SU-DHL-6 (cell line): ENCODE data around the gene TBX22.

Experiments
- H2AFZ ChIP-seq: fragments of 200-600 bp; sonication (generic); 2 replicates; pipeline ENCODE4 v1.6.1; 2014; ENCODE audit warnings: low read depth, mild to moderate bottlenecking, moderate library complexity, mixed read lengths, antibody characterized with exemption, low read length; ENCODE audit not compliant: severe bottlenecking
- H3F3A ChIP-seq: fragments of 200-600 bp; shearing (Covaris generic); 2 replicates; pipeline ENCODE4 v1.6.0; 2016; ENCODE audit warnings: antibody characterized with exemption, mild to moderate bottlenecking; ENCODE audit not compliant: insufficient read depth
- H3K27ac ChIP-seq: fragments of 200-600 bp; sonication (generic); 2 replicates; pipeline ENCODE4 v1.5.1; 2016; ENCODE audit warnings: low read depth, mild to moderate bottlenecking, low read length, moderate library complexity, mixed read lengths
- H3K27me3 ChIP-seq: fragments of 200-600 bp; sonication (generic), shearing (Covaris generic); 2 replicates; pipeline ENCODE4 v1.6.0; 2014; ENCODE audit warnings: mild to moderate bottlenecking, low read length
- H3K36me3 ChIP-seq: fragments of 200-600 bp; sonication (generic); 2 replicates; pipeline ENCODE4 v1.6.1; 2014; ENCODE audit warnings: mild to moderate bottlenecking, low read length, mixed read lengths
- H3K4me2 ChIP-seq: fragments of 300-600, 200-600 bp; shearing (Covaris generic), sonication (generic); 2 replicates; pipeline ENCODE4 v1.6.0; 2014; ENCODE audit warnings: low read length, low read depth, mild to moderate bottlenecking; ENCODE audit not compliant: poor library complexity, severe bottlenecking
- H3K4me3 ChIP-seq: fragments of 200-600 bp; sonication (generic); 2 replicates; pipeline ENCODE4 v1.5.1; 2014; ENCODE audit warnings: antibody characterized with exemption, low read length, mild to moderate bottlenecking, mixed read lengths; ENCODE audit not compliant: insufficient read depth, poor library complexity, severe bottlenecking
- H3K79me2 ChIP-seq: fragments of 200-600 bp; sonication (generic); 2 replicates; pipeline ENCODE4 v1.6.1; 2014; ENCODE audit warnings: mild to moderate bottlenecking, low read length, moderate library complexity; ENCODE audit not compliant: insufficient read depth
- H3K9ac ChIP-seq: fragments of 200-600 bp; sonication (generic); 2 replicates; pipeline ENCODE4 v1.7.0; 2014; ENCODE audit warnings: mild to moderate bottlenecking, low read length
- H3K9me2 ChIP-seq: fragments of 200-600 bp; sonication (generic); replicated peaks from 2 replicates; pipeline ENCODE4 v1.6.1; 2014; ENCODE audit warnings: low read length; ENCODE audit not compliant: insufficient read depth
- H3K9me3 ChIP-seq: fragments of 200-600 bp; sonication (generic); 2 replicates; pipeline ENCODE4 v1.6.1; 2014; ENCODE audit warnings: low read length, mixed read lengths; ENCODE audit not compliant: insufficient read depth
- H4K20me1 ChIP-seq: fragments of 200-600 bp; sonication (generic); 2 replicates; pipeline ENCODE4 v1.6.1; 2014; ENCODE audit warnings: low read depth, mild to moderate bottlenecking, antibody characterized with exemption, low read length, moderate library complexity, mixed read lengths
- EZH2phosphoT487 ChIP-seq: fragments of 200-600 bp; sonication (generic), shearing (Covaris generic); conservative IDR thresholded peaks from 2 replicates; pipeline ENCODE4 v1.6.1; 2018; ENCODE audit warnings: mild to moderate bottlenecking, antibody characterized with exemption, low read length, moderate library complexity, mixed read lengths
- TF ChIP-seq, protein P1 (sequence below): fragments of 200-600 bp; sonication (generic); IDR thresholded peaks from one replicate; pipeline ENCODE4 v1.5.1; 2017; ENCODE audit warnings: antibody characterized with exemption, mild to moderate bottlenecking, low read length, moderate library complexity; ENCODE audit not compliant: insufficient read depth, poor library complexity, severe bottlenecking

Gene TBX22, protein sequence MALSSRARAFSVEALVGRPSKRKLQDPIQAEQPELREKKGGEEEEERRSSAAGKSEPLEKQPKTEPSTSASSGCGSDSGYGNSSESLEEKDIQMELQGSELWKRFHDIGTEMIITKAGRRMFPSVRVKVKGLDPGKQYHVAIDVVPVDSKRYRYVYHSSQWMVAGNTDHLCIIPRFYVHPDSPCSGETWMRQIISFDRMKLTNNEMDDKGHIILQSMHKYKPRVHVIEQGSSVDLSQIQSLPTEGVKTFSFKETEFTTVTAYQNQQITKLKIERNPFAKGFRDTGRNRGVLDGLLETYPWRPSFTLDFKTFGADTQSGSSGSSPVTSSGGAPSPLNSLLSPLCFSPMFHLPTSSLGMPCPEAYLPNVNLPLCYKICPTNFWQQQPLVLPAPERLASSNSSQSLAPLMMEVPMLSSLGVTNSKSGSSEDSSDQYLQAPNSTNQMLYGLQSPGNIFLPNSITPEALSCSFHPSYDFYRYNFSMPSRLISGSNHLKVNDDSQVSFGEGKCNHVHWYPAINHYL

DNA sequence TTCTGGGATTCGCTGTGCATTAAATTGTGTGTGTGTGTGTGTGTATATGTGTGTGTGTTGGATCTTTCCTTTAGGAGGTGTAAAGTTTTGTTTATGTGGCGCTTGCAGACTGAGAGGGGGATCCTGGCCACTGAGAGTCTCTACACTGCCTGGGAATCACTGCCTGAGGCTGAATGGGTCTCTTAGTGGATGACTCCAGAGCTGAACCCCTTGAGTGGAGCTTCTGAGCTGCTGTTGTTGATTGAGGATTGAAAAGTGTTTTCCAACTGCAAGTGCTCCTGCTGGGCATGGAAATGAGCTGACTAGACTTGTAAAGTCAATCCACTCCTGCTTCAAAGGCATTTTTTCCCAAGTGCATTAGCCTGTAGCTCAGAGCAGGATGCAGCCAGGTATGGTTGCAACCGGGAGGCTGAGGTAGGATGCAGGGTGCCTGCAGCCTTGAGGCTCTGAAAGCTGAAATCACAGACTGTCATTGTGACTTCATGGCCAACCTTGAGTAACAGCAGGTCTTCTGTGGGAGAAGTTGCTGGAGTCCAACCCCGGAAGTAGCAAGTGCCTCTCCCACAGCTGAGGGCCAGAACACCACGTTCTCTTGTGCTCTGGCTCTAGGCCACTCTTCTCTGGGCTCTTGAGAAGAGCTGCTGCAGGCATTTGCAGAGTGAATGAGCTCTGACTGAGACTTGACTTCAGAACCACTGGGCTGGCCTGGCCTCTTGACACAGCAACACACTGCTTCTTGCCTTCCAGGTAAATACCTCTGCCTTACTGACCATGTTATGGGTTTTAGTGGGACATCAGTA lies at the start of gene TBX22:
Gene TBX22, plus strand, starts transcription at position 613 of the 800 bp plus-strand sequence. CDS start 7,517 bp downstream, outside the sequence.
- Histone ChIP-seq H3F3A (no peaks in the 10 kb centered on the region), H4K20me1 (no peaks in the 10 kb centered on the region)

DNA sequence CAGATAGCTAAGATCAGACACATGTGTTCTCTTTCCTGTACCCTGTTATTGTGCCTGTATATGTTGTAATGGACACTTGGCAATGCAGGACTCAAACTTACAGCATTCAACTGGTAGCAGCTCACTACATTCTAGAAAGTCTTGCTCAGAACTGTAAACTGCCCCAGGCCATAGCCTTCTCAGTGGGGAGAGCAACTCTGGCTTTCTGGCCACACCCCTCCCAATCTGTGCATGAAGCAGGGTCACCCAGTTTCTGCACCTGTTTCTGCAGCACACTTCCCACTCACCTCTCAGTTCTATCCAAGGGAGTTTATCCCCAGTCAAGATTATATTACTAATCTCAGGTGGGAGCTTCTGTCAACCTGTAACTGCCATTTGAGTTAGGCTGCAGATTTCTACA lies 38.9 kb upstream of the TBX22 start:
- no peaks in the 10 kb centered on the region for H3K9me2 ChIP-seq
- H3K9ac ChIP-seq: no peak overlapping the region
- TF ChIP-seq, protein P1, sequence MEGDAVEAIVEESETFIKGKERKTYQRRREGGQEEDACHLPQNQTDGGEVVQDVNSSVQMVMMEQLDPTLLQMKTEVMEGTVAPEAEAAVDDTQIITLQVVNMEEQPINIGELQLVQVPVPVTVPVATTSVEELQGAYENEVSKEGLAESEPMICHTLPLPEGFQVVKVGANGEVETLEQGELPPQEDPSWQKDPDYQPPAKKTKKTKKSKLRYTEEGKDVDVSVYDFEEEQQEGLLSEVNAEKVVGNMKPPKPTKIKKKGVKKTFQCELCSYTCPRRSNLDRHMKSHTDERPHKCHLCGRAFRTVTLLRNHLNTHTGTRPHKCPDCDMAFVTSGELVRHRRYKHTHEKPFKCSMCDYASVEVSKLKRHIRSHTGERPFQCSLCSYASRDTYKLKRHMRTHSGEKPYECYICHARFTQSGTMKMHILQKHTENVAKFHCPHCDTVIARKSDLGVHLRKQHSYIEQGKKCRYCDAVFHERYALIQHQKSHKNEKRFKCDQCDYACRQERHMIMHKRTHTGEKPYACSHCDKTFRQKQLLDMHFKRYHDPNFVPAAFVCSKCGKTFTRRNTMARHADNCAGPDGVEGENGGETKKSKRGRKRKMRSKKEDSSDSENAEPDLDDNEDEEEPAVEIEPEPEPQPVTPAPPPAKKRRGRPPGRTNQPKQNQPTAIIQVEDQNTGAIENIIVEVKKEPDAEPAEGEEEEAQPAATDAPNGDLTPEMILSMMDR: no peak
- no peak for TF ChIP-seq EZH2phosphoT487
- no peaks in the 10 kb centered on the region for H4K20me1 ChIP-seq
- H3K9me3 ChIP-seq: no peaks in the 10 kb centered on the region
- H3K4me3 ChIP-seq: no peak overlapping the region
- H3K79me2 ChIP-seq: no peaks in the 10 kb centered on the region
- H3K4me2 ChIP-seq: no peak overlapping the region
- H3K27ac ChIP-seq: no peak overlapping the region
- no peaks in the 10 kb centered on the region for H3K27me3 ChIP-seq
- no peaks in the 10 kb centered on the region for H3K36me3 ChIP-seq
- H2AFZ ChIP-seq: no peak overlapping the region
- H3F3A ChIP-seq: no peaks in the 10 kb centered on the region

More for the DNA sequence above, at the start of gene TBX22:
- Histone ChIP-seq H3K9ac (no peak within 1 kb of the TSS), H3K79me2 (no peaks in the 10 kb centered on the region), H3K4me3 (no peak within 1 kb of the TSS), H3K4me2 (no peak within 1 kb of the TSS), H3K27ac (no peak within 1 kb of the TSS), H2AFZ (no peak within 1 kb of the TSS), H3K9me3 (no peaks in the 10 kb centered on the region), H3K36me3 (no peaks in the 10 kb centered on the region), H3K27me3 (no peaks in the 10 kb centered on the region), H3K9me2 (no peaks in the 10 kb centered on the region)
- TF ChIP-seq, protein P1: no peak
- TF ChIP-seq EZH2phosphoT487: no peak

DNA sequence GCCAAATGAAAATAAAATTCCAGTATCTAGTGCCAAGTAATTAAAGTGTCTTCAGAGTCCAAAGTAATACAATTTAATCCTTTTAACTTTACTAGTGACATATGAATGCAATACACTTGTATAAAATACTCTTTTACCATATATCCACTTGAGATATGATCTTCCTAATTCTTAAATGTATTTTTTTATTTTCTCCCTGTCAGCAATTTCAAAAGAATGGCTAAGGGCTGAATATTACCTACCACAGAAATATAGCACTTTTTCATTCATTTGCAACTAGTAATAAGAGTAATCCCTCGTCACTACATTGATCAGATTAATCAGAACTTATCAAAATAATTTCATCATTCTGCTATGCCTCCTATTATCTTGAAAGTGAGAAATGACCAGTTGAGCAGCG lies 10.1 kb upstream of the TBX22 start:
- Histone ChIP-seq H3K9me2 (no peaks in the 10 kb centered on the region), H3K9ac (no peak overlapping the region), H2AFZ (no peak overlapping the region), H3K9me3 (no peaks in the 10 kb centered on the region), H3K4me3 (no peak overlapping the region), H4K20me1 (no peaks in the 10 kb centered on the region), H3K4me2 (no peak overlapping the region), H3F3A (no peaks in the 10 kb centered on the region), H3K36me3 (no peaks in the 10 kb centered on the region), H3K27ac (no peak overlapping the region), H3K27me3 (no peaks in the 10 kb centered on the region), H3K79me2 (no peaks in the 10 kb centered on the region)
- no peak for TF ChIP-seq EZH2phosphoT487
- TF ChIP-seq, protein P1: no peak
